ENCODE results near the gene FGGY.

FGGY gene

GRCh38 chr1:59355361-59355760 is 58.5 kb downstream of the FGGY start:
- no peak for DNase-seq

- no peak for DNase-seq
Observed at GRCh38 chr1:59356627-59357026, 59.7 kb downstream of the FGGY start.

- DNase-seq = no peak
Observed at GRCh38 chr1:59357645-59358320, 60.9 kb downstream of the FGGY start.

DNA sequence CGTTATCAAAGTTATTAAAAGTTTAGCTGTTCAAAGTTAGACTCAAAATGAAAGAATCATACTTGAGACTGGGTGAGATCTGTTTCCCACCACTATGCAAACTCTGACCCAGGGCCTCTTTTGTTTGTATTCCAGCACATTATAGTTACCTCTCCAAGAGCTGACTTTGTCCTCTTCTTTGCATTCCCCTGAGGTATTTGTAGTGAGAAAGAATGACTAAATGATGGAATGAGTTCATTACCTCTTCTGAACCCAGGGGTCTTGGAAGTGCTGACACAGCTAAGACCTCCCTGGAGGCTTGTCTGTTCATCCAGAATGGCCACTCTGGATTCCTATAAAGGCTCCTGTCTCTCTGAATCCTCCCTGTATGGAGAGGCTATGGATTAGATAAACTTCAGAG is 62.4 kb downstream of the FGGY start:
- DNase-seq = no peak

DNA sequence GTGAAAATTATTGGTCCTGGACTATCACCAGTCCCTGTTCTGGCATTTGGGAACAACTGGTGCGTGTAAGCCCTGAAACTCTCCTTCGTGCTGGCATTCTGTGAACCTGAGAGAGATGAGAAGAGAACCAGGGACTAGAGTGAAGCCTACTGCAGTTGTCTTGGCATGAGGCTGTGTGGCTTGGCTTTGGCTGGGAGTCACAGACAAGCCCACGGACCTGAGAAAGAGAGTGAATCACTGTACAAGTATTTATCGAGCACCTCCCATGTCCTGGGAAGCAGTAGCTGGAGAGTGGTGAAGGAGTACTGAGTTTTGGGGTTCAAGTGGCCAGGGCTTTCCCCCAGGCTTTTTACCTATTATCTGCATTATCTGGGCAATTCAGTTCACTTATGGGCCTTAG is 63.3 kb downstream of the FGGY start:
- no peak for DNase-seq

DNA sequence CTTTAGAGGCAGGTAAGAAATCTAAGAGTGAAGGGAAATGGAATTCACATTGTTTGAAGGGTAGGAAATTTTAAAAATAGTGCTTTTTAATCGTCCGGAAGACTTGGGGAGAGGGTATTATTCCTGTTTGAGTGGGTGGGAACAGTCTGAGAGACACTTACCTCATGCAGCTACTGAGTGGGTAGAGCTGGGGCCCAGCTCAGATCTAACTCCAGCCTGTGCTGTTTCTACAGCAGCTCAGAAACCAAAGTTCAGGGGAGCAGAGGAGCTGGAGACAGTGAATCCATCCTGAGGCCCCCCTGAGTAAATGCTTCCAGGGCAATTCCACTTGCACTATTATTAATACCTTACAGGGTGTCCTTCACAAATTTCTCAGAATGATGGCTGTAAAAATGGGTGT is 63.8 kb downstream of the FGGY start:
- DNase-seq = no peak

DNA sequence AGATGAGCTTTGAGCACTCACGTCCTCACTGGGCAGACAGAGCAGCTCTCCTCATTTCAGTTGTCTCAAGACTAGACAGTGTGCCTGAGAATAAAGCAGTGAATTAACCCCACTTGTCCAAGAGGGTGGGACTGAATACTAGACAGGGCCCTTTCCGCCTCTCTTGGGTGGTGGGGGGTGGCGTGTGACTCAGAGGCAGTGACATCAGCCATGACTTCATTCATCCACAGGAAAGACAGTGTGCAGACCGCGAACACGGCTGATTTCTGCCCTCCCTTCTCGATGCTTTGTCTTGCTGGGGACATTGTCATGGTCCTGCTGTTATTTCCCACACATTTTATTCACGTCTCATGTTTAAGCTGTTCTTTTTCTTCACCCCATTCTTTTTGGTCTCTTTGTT is 64.9 kb downstream of the FGGY start:
- no peak for DNase-seq

GRCh38 chr1:59364037-59364436 is 67.1 kb downstream of the FGGY start:
- DNase-seq = no peak

DNA sequence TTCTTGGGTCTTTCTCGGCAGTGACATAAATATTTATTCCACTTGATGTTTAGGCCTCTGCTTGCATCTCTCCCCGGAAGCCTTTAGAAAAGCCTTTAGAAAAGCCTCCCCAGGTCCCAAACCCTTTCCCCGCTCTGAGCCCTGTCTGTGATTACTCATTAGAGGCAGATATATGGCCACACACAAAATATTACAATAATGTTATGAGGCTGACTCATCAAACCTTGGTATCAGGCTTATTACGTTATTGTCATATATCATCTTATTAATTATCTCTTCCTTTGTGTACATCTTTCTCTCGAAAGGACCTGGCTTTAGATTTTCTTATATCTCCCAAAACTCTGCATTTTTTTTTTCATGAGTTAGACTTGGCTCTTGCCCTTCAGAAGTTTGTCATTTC is 69.5 kb downstream of the FGGY start:
- DNase-seq = no peak

DNA sequence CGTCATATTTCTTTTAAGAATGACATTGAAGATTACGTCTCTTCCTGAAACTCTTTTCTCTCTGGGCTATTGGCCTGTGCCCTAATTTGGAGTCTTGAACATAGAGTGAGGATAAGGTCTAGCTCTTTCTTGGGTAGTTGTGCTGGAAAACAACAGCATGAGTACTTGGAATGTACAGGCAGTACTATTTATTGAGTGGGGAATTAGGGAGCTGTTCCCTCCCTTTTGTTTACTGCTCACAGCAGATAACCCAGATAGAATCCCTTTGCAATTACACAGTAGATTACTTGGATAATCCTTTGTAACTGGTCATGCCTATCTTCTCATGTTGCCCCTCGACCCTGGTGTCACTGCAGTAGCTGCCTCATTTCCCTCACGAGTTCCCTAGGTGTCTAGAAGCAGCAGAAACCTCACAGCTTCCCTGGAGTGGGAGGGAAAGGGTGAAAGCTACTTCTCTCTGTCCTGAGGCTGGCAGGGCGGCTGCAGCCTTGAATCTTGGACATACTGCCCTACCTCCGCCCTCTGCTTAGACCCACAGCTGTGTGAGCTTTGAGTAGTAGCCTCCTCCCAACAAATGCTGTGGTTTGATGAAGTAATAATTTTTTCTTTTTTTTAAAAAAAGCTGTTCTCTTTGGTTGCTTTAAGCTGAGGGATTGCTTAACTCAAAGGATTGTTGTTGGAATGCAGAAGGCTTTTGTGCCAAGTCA is 70.6 kb downstream of the FGGY start:
- DNase-seq = no peak

DNA sequence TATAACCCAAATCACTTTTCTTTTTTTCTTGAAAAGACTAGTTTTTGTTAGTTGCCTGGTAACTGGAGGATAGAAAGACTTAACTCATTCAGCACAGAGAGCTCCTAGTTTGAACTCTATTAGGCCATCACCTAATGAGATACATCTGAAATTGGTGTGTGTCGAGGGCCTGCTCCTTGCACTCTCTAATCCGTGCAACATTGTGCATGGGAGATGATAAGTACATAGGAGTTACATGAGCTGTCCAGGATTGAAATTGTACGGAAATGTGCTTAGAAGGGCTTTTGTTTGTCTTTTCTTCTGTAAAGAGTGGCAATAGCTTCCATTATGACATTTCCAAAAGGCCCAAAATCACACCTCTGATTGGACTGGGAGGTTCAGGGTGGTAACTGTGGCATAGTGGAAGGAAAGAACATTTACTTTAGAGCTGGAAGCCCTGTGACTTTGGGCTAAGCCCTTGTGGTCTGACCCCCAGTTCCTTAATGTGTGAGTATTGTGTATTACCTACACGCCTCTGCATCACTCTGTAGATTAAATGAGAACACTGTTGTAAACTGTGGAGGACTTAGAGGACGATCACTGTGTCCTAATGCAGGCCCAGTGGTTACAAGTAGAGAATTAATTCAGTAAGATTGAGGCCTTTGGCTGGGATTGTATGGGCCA is 71.2 kb downstream of the FGGY start:
- no peak for DNase-seq

DNA sequence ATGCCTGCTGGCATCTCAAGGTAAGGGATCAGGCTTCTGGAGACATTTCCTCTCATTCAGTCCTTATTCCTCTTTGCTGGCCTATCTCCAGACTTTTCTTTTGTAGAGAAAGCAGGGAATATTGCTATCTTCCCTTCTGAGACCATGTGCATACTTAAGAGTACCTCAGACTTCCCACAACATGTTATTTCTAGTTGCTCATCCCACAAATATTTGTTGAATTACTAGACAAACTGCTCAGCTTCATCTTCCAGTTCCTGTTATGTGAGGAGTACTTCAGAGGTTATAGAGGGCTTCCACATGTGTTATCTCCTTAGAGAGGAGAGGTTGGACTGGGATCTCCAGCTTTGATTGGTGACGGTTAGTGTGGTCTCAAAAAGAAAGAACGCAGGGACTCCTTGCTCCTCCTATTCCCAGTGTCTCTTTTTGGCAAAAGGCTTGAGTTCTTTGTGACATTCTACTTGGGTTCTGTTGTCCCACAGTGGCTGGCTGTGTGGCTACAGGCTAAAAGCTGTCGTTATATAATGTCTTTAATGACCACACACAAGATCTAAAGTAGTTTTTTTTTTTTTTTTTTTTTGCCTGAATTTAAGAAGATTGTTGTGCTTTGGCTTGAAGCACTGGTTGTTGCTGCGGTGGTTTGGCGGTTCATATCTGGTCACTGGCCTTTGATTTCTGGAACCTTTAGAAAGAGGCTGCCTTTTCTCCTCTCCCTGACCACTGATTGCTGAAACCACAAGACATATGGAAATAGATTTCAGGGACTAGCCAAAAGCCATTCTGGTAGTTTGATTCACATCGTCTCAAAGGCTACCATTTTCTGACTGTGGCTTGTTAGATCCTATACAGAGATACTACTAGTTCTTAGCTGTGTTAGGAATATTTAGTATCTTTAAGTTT is 78.7 kb downstream of the FGGY start:
- no peak for DNase-seq

DNA sequence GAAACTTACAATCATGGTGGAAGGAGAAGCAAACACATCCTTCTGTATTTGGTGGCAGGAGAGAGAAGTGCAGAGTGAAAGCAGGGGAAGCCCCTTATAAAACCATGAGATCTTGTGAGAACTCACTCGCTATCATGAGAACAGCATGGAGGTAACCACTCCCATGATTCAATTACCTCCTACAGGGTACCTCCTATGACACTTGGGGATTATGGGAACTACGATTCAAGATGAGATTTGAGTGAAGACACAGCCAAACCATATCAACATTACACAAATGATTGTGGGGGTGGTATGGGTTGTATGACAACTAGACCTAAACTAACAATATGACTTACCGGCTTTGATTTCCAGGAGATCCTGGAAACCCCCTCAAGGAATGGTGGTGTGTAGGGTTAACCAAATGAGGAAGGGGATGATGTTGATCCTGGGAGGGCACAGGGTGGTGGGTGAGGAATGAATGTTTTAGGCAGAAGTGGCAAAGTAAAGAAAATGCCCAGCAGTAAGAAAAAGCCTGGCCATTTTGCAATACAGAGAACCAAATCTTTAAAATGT is 80.5 kb downstream of the FGGY start:
- no peak for DNase-seq

GRCh38 chr1:59378621-59379370 is 81.9 kb downstream of the FGGY start:
- no peak for DNase-seq

DNA sequence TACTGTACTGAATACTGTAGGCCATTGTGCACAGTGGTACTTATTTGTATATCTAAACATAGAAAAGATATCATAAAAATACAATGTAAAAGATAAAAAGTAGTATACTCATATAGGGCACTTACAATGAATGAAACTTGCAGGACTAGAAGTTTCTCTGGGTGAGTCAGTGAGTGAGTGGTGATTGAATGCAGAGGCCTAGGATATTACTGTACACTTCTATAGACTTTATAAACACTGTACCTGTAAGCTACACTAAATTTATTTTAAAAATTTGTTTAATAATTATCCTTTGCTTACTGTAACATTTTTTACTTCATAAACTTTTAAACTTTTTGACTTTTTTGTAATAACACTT is 82.5 kb downstream of the FGGY start:
- no peak for DNase-seq

DNA sequence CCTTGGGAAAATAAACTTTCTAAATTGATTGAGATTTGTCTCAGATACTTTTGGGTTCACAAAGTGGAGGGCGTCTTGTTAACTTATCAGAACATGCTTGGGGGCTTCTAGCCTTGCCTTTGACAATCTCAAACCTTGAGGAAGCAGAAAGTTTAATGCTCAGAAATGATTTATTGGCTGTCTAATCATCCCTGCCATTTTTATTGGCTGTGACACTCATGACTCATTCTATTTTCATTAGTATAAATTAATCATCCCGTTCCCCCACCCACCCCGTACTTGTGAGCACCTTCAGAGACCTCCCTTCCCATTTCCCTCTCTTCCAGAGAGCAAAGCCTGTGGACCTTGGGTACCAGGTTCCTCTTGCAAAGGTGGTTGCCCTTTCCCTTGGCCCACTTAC is 87.1 kb downstream of the FGGY start:
- no peak for DNase-seq

- DNase-seq = peak; percentile 35
Observed at GRCh38 chr1:59384443-59384842, 87.5 kb downstream of the FGGY start.

- DNase-seq = no peak
Observed at GRCh38 chr1:59388191-59388590, 91.3 kb downstream of the FGGY start.

GRCh38 chr1:59389847-59390246 is 93.0 kb downstream of the FGGY start:
- no peak for DNase-seq

- DNase-seq = no peak
Observed at GRCh38 chr1:59390307-59390706, 93.4 kb downstream of the FGGY start.

GRCh38 chr1:59391212-59392179 is 94.6 kb downstream of the FGGY start:
- no peak for DNase-seq
